ENCODE data around the gene ZNF587B.
A peak's percentile ranks its signal among the peaks of the same experiment; 100 is the strongest.
"Not testable (repeated sequence)": the region's sequence is repeated elsewhere in the genome, so short reads cannot be mapped to it uniquely, and the experiment has no call there.

The ZNF587B gene

DNA sequence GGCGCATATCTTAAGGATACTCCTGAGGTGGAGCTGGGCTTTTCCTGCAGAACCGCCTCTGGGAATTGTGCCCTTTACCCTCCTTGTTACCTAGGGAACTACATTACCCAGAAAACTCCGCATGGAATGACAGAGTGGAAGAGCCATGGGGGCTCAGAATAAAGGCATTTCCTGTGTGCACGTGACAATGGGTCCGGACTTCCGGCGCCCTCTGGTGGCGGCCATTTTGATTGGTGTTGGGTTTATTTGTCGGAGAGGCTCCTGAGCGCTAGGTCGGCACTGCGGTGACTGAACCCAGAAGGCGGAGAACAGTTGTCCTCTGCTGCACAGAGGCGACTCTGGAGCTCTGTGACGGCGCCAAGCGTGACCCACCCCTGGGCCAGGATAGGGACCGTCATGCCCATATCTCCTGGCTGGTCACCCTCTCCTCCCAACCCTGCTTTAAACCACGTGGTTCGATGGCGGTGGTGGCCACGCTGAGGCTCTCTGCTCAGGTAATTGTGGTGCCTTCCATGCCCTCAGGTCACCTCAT is at the start of gene ZNF587B:
Gene ZNF587B, plus strand, starts transcription at position 229 of the 532 bp plus-strand sequence. Its CDS starts 230 bp downstream, at position 459.
- no peak for DNase-seq (ENCODE audit: extremely low read depth in 1 of 2, low read depth in 1 of 2)

DNA sequence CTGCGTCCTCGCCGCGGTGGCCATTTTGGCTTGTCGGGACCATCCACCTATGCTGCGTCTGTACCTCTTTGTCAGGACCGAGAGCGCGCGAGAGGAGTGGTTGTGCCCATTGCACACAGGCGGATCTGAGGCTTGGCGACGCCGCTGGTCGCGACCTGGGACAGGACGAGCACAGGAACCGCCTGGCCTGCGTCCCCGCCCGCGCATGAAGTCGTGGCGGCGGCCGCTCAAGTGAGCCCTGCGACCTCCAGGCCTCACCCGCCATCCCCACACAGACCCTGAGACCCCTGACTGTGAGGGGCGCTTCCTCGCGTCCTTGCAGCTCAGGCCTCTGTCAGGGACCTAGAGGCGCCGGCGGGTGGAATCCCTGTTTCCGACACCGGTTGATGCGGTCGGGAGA is 43.8 kb upstream of the ZNF587B start:
- DNase-seq (ENCODE audit: extremely low read depth in 1 of 2, low read depth in 1 of 2), result no peak

DNA sequence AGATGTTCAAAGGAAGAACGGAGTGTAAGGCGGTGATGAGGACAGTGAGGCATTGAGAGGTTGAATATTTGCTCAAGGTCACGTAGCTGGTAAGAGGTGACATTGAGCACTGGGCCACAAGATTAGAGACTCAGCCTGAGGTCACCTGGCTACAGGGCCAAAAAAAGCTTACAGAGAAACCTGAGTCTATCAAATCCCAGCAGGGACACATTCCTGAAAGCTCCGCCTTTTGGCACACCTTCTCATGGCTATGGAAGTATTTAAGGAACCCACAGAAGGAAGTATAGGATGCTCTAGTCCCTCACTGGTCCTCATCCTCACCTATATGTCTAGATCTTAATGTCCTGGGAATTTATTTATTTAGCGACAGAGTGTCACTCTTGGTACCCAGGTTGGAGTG is 43.2 kb upstream of the ZNF587B start:
- DNase-seq (ENCODE audit: extremely low read depth in 1 of 2, low read depth in 1 of 2), result no peak

DNA sequence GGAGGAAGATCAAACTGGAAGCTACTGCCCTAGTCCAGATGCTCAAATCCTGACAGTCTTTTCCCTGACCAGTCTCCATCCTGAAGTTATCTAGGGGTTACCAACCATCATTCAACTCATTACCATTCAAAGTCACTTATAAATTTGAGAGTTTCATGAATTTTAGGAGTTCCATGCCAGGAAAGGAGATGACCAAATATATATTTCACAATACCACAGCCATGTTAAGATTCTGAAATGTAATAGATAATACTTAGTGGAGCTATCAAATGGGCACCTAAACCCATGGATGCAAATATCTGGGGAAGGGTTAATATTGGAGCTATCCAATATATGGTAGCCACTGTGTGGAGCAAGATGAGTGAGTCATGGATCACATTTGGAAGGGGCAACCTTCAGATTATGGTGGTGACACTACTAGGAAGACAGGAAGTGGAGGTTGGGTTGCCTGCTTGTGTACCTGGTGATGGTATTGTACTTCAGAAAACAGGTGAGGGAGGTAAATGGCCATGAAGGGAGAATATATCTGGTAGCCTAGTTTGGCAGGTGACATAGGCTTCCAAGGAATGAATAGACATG is 41.9 kb upstream of the ZNF587B start:
- no peak for DNase-seq (ENCODE audit: extremely low read depth in 1 of 2, low read depth in 1 of 2)

DNA sequence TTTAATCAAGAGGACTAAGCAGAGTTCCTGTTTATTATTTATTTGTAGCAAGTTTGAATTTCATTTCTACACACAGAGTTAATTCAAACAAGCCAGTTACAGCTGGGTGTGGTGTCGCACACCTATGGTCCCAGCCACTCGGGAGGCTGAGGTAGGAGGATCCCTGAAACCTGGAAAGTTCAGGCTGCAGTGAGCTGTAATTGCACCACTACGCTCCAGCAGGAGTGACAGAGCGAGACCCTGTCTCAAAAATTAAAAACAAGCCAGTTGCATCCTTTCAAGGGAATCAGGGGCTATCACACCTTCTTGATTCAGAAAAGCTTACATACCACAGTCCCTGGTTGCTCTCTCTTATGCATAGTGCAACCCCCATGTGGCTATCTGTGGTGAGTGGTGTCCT is 40.8 kb upstream of the ZNF587B start:
- DNase-seq (ENCODE audit: extremely low read depth in 1 of 2, low read depth in 1 of 2), result no peak

DNA sequence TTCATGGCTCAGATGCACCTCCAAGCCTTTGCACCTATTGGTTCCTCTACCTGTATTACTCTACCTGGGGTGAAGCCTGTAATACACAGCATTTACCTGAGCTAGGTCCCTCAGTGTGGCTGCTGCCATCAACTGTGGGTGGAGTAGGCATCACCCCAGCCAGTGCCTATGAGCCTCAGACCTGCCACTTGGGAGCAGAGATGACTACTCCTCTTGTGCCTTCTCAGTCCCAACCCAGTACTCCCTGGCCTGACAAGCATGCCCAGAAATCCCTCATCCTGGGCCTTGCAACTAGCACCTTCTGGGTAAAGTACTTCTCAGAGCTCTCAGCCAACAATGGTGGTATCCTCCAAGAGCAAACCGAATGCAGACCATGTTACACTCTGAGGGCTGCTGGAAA is 33.5 kb upstream of the ZNF587B start:
- DNase-seq (ENCODE audit: extremely low read depth in 1 of 2, low read depth in 1 of 2), result not testable (repeated sequence)

DNA sequence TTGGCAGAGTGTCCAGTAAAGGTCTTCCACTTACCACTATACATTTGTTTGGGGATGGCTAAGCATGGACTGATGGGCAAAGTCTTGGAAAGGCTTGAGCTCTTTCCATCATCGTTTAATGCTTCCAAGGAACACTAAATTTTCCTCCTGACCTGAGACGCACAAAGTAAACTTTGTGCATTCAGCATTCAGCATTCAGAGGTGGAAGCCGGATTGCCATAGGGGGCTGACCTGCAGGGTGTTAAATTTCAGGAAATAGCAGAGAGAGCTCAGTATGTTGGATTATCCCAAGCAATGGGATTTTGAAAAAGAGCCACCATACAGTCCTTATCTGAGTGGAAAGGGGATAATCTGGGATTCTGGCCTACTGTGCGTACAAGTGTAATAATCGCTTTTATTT is 29.4 kb upstream of the ZNF587B start:
- no peak for DNase-seq (ENCODE audit: extremely low read depth in 1 of 2, low read depth in 1 of 2)

DNA sequence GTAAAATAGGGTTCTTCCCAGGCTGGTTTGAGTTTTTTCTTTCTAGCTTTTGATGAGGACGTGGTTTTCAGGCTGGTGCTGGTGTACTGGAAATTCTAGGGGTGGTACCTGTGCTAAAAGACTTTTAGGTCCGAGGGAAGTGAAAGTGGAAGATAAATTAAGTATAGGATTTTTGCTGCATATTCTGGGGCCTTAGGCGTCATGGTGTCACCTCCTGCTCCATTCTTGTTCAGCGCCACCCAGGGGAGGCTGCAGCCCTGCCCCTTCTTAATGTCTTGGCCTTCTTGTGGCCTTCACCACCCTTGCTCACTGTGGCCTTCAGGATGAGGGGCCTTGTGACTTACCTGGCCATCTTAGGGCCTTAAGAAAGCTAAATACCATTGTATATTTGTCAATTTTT is 27.8 kb upstream of the ZNF587B start:
- no peak for DNase-seq (ENCODE audit: extremely low read depth in 1 of 2, low read depth in 1 of 2)

DNA sequence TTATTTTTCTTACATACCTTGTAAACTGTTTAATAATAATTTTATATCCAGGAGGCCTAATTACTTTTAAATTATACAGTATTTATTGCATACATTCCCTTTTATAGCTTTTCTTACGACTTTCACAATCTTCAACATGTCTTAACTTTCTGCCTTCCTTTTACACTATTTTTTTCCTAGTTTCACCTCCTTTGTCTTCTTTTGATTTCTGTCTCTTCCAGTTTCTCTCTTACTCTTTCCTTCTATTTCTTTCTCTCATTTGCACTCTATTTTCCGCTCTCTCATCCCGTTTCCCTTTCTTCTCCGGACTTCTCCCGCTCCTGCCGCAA is 26.9 kb upstream of the ZNF587B start:
- no peak for DNase-seq (ENCODE audit: extremely low read depth in 1 of 2, low read depth in 1 of 2)

DNA sequence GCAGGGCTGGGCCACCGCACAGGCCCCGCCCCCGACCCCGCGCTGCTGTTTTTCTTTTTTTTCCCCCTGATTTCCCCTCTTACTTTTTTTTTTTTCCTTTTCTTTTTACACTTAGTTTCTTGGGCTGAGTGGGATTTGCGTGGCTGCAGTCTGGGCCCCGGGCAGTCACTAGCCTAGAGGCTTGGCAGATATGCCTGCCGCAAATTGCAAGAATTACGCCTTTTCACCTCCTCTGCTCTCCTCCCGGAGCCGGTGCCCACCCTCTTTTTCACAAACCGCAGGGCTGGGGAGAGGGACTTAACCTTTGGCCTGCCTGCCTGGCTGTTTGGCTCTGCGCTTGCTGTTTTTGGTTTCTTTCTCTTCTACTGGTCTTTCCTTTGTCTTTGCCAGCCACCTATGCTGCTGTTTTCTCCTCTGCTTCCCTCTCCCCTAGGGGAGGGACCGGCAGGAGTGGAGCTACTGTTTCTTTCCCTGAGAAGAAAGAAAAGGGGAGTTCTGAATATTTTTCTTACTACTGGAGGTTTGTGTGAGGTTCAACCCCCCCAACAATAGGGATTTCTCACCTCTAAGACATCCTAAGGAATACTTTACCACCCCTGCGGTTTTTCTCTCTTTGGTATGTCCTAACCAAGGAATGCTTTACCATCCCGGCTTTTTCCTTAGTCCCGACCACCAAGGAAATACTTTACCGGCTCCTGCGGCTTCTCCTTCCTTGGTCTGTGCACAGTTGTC is 26.3 kb upstream of the ZNF587B start:
- no peak for DNase-seq (ENCODE audit: extremely low read depth in 1 of 2, low read depth in 1 of 2)

DNA sequence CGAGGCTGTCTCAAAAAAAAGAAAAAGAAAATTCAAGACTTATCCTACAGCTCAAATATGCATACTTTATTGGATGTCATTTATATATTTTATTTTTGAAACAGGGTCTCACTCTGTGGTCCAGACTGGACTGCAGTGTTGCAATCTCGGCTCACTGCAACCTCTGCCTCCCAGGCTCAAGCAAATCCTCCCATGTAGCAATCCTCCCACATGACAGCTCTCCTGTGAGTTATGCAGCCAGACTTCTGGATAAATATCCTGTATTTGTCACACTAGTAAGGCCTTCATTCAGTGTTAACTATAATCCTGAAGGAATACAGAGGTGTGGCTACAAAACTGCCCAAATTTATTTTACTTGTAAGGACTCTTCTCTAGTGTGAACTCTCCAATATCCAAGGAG is 22.6 kb upstream of the ZNF587B start:
- DNase-seq (ENCODE audit: extremely low read depth in 1 of 2, low read depth in 1 of 2), result no peak

DNA sequence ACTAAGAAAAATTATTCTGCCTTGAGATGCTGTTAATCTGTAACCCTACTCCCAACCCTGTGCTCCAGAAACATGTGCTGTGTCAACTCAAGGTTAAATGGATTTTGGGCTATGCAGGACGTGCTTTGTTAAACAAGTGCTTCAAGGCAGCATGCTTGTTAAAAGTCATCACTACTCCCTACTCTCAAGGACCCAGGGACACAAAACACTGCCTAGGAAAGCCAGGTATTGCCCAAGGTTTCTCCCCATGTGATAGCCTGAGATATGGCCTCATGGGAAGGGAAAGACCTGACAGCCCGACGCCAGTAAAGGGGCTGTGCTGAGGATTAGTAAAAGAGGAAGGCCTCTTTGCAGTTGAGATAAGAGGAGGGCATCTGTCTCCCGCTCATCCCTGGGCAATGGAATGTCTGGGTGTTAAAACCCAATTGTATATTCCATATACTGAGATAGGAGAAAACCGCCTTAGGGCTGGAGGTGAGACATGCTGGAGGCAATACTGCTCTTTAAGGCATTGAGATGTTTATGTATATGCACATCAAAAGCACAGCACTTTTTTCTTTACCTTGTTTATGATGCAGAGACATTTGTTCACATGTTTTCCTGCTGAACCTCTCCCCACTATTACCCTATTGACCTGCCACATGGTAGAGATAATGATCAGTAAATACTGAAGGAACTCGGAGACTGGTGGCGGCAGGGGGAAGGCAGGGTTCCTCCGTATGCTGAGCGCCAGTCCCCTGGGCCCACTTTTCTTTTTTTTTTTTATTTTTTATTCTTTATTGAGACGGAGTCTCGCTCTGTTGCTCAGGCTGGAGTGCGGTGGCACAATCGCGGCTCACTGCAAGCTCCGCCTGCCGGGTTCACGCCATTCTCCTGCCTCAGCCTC is 19.4 kb upstream of the ZNF587B start:
- DNase-seq (ENCODE audit: extremely low read depth in 1 of 2, low read depth in 1 of 2), result not testable (repeated sequence)

DNA sequence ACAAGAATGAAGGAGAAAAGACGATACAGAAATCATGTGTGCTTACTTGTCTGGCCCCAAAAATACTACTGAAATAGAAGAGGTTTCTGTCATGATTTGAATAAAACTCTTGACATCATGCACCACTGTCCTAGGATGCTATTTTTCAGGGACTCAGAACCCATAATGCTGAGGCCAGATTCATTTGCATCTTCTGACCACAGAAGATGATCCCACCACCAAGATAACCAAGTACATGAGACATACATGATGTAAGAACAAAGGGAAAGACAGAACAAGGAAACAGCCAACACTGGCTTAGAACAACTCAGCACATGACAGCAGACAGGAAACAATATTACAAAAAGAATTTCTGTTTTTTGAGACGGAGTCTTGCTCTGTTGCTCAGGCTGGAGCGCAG is 17.9 kb upstream of the ZNF587B start:
- DNase-seq (ENCODE audit: extremely low read depth in 1 of 2, low read depth in 1 of 2), result no peak

DNA sequence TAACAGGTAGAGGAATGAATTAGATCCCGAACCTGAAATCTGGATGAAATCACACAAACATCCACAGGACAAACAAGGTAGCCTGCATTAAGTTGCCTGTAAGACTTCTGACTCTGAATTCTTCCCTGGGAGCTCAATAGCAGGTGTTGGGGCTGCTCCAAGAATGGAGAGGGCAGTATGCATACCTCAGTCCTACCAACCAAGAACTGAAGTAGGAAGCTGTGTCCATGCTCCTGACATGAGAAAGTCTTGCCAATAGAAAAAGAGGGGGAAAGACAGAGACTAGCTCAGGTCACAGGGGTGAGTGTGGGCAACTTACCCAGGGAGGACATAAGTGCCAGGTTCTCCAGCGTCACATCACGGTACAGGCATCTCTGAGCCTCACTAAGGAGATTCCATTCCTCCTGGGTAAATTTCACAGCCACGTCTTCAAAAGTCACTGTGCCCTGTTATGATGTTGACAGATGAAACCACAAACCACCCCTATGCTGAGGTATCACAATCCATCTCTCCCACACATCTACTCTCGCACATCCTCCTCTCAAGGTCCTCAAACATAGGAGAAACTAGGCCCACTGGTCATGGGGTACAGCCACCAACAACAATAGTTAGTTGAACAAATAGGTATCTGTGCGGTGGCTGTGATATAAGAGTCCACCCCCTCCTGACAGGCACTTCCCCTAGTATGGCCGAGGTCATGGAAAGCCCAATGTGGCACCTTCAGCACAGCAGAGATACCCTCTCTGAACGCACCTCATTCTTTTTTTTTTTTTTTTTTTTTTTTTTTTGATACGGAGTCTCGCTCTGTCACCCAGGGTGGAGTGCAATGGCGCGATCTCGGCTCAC is 16.9 kb upstream of the ZNF587B start:
- DNase-seq (ENCODE audit: extremely low read depth in 1 of 2, low read depth in 1 of 2), result not testable (repeated sequence)

DNA sequence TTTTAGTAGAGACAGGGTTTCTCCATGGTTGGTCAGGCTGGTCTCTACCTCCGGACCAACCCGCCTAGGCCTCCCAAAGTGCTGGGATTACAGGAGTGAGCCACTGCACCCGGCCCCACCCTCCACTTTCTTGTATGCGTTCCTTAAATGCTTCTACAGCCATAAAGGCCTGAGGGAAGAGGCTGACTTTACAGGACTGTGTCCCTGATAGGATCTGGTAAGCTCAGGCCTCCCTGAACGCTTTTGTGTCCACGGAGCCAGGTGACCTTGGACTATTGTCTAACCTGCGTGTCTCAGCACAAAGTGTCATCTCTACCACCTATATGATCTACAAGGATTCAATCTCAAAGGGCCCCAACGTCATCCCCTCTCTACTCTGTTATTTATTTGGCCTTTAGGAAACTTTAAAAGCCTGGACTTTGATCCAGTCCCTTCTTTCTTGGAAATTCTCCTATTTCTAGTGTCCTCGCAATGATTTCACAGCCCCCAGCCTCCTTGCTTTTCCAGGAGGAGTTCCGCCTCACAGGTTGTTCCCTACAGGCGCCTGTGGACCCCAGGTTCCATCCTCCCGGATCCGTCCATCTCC is 16.1 kb upstream of the ZNF587B start:
- no peak for DNase-seq (ENCODE audit: extremely low read depth in 1 of 2, low read depth in 1 of 2)

DNA sequence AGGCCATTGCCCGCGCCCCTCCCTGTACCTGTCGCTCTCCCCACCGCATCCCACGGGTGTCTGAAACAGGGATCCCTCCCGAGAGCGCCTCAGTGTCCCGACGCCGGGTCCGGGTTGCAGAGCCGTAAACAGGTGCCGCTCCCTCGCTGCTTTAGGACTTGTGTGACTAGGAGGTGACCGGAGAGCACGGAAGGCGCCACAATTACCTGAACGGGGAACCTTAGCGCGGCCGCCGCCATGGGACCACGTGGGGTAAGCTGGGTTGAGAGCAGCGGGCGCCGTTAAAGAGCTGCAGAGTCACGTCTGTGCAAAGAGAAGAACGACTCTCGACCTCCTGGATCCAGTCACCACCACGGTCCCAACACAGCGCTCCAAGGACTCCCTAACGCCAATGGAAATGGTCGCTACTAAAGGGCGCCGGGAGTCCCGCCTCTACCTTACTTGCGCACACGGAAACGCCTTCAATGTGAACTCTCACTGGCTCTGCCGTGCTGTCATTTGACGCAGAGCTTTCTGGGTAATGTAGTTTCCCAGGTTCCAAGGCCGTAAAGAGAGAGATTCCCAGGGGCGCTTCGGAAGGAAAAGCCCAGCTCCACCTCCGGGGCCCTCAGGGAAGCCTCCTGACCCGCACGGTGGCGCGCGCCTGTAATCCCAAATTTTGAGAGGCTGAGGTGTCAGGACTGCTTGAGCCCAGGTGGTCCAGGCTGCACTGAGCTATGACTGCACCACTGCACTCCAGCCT is 15.4 kb upstream of the ZNF587B start, which contains the start of gene ZNF552:
Gene ZNF552, minus strand, starts transcription at position 409 of the 742 bp plus-strand sequence. Its CDS starts 170 bp downstream, at position 239.
- peak in 1 of 2 donors; percentile 65 for DNase-seq (ENCODE audit: extremely low read depth in 1 of 2, low read depth in 1 of 2)

DNA sequence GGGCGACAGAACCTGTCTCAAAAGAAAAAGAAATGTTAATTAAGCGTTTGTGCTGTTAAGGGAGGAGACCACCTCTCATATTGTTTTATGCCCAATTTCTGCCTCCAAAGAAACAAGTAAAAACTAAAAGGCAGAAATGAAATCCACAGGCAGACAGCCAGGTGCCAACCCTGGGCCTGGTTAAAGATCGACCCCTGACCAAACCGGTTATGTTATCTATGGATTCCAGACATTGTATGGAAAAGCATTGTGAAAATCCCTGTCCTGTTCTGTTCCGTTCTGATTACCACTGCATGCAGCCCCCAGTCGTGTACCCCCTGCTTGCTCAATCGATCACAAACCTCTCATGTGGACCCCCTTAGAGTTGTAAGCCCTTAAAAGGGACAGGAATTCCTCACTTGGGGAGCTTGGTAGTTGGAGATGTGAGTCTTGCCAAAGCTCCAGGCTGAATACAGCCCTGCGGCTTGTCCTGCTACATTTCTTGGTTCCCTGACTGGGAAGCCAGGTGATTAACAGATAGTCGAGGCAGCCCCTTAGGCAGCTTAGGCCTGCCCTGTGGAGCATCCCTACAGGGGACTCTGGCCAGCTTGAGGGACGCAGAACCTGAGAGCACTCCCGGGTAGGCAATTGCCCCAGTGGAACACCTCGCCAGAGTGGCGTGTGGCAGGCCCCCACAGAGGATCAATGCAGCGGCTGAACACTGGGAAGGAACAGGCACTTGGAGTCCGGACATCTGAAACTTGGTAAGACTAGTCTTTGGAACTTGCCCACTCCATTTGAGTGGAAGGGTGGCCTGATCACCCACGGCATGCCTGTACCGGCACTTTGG is 14.6 kb upstream of the ZNF587B start:
- DNase-seq (ENCODE audit: extremely low read depth in 1 of 2, low read depth in 1 of 2), result no peak

DNA sequence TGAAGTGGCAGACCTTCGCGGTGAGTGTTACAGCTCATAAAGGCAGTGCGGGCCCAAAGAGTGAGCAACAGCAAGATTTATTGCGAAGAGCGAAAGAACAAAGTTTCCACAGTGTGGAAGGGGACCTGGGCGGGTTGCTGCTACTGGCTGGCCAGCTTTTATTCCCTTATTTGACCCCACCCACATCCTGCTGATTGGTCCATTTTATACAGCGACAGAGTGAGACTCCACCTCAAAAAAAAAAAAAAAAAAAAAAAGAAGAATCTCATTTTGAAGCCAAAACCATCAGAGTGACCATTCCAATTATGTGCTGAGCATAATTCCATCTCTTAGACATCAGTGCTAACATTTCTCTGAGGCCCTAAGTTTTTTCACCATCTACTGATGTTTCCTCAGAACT is 13.4 kb upstream of the ZNF587B start:
- DNase-seq (ENCODE audit: extremely low read depth in 1 of 2, low read depth in 1 of 2), result no peak

DNA sequence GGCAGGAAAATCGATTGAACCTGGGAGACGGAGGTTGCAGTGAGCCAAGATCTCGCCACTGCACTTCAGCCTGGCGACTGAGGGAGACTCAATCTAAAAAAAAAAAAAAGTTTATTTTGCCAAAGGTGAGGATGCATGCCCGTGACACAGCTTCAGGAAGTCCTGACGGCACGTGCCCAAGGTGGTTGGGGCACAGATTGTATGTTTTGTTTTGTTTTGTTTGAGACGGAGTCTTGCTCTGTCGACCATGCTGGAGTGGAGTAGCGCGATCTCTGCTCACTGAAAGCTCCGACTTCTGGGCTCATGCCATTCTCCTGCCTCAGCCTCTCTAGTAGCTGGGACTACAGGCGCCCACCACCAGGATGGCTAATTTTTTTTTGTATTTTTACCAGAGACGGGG is 12.1 kb upstream of the ZNF587B start:
- no peak for DNase-seq (ENCODE audit: extremely low read depth in 1 of 2, low read depth in 1 of 2)

Measured in stimulated activated CD8-positive, alpha-beta memory T cell treated with anti-CD3 and anti-CD28 coated beads, Interleukin-7, amount 100 ng/mL, for 48 hours (primary cell).